GM12875 (cell line): ENCODE results near the gene DPP6.

Experiments used
- H3K4me3 ChIP-seq: one replicate; pipeline ENCODE4 v1.5.1; 2011; ENCODE audit warnings: low read depth, low read length, control low read depth
- TF ChIP-seq, protein P1 (sequence below): IDR thresholded peaks from 2 replicates; pipeline ENCODE4 v1.5.1; 2011; ENCODE audit warnings: low read depth, mild to moderate bottlenecking, control low read depth, inconsistent platforms, low read length, moderate library complexity, borderline replicate concordance; ENCODE audit not compliant: insufficient read depth

DPP6 gene

GRCh38 chr7:154473360-154473759 is 421.2 kb downstream of the DPP6 start:
- TF ChIP-seq, protein P1, sequence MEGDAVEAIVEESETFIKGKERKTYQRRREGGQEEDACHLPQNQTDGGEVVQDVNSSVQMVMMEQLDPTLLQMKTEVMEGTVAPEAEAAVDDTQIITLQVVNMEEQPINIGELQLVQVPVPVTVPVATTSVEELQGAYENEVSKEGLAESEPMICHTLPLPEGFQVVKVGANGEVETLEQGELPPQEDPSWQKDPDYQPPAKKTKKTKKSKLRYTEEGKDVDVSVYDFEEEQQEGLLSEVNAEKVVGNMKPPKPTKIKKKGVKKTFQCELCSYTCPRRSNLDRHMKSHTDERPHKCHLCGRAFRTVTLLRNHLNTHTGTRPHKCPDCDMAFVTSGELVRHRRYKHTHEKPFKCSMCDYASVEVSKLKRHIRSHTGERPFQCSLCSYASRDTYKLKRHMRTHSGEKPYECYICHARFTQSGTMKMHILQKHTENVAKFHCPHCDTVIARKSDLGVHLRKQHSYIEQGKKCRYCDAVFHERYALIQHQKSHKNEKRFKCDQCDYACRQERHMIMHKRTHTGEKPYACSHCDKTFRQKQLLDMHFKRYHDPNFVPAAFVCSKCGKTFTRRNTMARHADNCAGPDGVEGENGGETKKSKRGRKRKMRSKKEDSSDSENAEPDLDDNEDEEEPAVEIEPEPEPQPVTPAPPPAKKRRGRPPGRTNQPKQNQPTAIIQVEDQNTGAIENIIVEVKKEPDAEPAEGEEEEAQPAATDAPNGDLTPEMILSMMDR = no peak
- H3K4me3 ChIP-seq = no peak overlapping the region

GRCh38 chr7:154474903-154475520 is 422.8 kb downstream of the DPP6 start:
- TF ChIP-seq, protein P1 = no peak
- no peak overlapping the region for H3K4me3 ChIP-seq

GRCh38 chr7:154475864-154476263 is 423.7 kb downstream of the DPP6 start:
- TF ChIP-seq, protein P1 = no peak
- no peak overlapping the region for H3K4me3 ChIP-seq

DNA sequence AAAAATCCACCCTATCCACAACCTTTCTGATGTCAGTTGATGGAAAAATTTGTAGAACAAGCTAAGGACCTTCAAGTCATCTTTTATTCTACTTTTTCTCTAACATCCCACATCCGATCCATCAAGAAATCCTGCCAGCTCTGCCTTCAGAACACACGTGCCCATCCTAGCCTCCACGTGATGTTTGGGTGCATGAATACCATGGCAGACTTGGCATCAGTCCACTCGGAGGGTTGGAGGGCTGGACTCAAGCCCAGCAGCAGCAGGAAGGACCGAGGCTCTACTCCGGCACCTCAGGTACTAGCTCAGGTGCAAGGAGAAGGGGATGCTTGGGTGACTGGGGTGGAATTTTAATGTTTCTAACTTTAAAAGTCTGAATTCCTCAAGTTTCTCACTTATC is 428.6 kb downstream of the DPP6 start:
- TF ChIP-seq, protein P1 = no peak
- no peak overlapping the region for H3K4me3 ChIP-seq

GRCh38 chr7:154482863-154483262 is 430.7 kb downstream of the DPP6 start:
- no peak overlapping the region for H3K4me3 ChIP-seq
- TF ChIP-seq, protein P1 = no peak

DNA sequence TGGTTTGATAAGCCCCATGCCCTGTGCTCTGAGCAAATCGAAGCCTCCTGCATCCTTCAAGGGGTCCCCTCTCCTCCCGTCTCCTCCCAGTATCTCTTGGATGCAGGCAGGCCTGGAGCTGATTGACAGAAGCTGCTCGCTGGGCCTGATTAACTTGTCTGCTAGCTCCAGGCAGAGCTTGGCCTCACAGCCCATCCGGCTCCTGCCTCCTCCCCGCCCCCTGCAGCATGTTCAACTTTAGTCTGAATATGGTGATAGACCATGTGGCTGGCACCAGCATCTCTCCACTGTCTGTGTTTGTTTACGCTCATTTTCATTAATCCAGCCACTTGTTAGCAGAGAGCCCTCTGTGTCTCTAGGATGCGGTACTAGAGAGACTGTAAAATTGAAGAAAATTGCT is 432.2 kb downstream of the DPP6 start:
- no peak overlapping the region for H3K4me3 ChIP-seq
- TF ChIP-seq, protein P1 = no peak

GRCh38 chr7:154484943-154485342 is 432.7 kb downstream of the DPP6 start:
- TF ChIP-seq, protein P1 = no peak

More at GRCh38 chr7:154484943-154485342, 432.7 kb downstream of the DPP6 start:
- no peak overlapping the region for H3K4me3 ChIP-seq
